ENCODE measurements around the gene RGS18.
"Not testable (repeated sequence)": the region's sequence is repeated elsewhere in the genome, so short reads cannot be mapped to it uniquely, and the experiment has no call there.

The RGS18 gene

GRCh38 chr1:192224846-192225245 lies 66.6 kb downstream of the RGS18 start:
- DNase-seq (ENCODE audit: low read depth): no peak
- TF ChIP-seq CTCF (conservative IDR thresholded peaks at IDR 0.05; ENCODE audit: low read length): no peak
- no peak overlapping the region for H3K4me3 ChIP-seq (ENCODE audit: low read length)

- no peak overlapping the region for H3K4me3 ChIP-seq (ENCODE audit: low read length)
- no peak for DNase-seq (ENCODE audit: low read depth)
- TF ChIP-seq CTCF (conservative IDR thresholded peaks at IDR 0.05; ENCODE audit: low read length): no peak
Observed at GRCh38 chr1:192225266-192225665, 67.0 kb downstream of the RGS18 start.

- H3K4me3 ChIP-seq (ENCODE audit: low read length): no peak overlapping the region
- no peak for TF ChIP-seq CTCF (conservative IDR thresholded peaks at IDR 0.05; ENCODE audit: low read length)
- DNase-seq (ENCODE audit: low read depth): peak; percentile 1
Observed at GRCh38 chr1:192225703-192226102, 67.4 kb downstream of the RGS18 start.

- DNase-seq (ENCODE audit: low read depth): no peak
- no peak for TF ChIP-seq CTCF (conservative IDR thresholded peaks at IDR 0.05; ENCODE audit: low read length)
- H3K4me3 ChIP-seq (ENCODE audit: low read length): no peak overlapping the region
Observed at GRCh38 chr1:192227330-192227729, 69.1 kb downstream of the RGS18 start.

- H3K4me3 ChIP-seq (ENCODE audit: low read length); DNase-seq (ENCODE audit: low read depth): not testable (repeated sequence)
Observed at GRCh38 chr1:192227980-192228379, 69.7 kb downstream of the RGS18 start.

- DNase-seq (ENCODE audit: low read depth): no peak
- TF ChIP-seq CTCF (conservative IDR thresholded peaks at IDR 0.05; ENCODE audit: low read length): no peak
- H3K4me3 ChIP-seq (ENCODE audit: low read length): no peak overlapping the region
Observed at GRCh38 chr1:192232817-192233417, 74.7 kb downstream of the RGS18 start.

- TF ChIP-seq CTCF (conservative IDR thresholded peaks at IDR 0.05; ENCODE audit: low read length): no peak
- H3K4me3 ChIP-seq (ENCODE audit: low read length): no peak overlapping the region
- DNase-seq (ENCODE audit: low read depth): no peak
Observed at GRCh38 chr1:192235127-192235526, 76.9 kb downstream of the RGS18 start.
